ENCODE results near the gene WDR1.

WDR1 gene

GRCh38 chr4:10116569-10117358 lies at the start of gene WDR1:
Gene WDR1, minus strand, starts transcription at chr4:10116799. Its CDS starts 133 bp downstream, at chr4:10116666.
- peak; percentile 73 to 90 for DNase-seq

- peak; percentile 11 to 38 for DNase-seq
Observed at GRCh38 chr4:10164877-10165283, 48.3 kb upstream of the WDR1 start.

GRCh38 chr4:10163296-10163695 lies 46.7 kb upstream of the WDR1 start:
- no peak for DNase-seq

GRCh38 chr4:10162341-10163000 lies 45.9 kb upstream of the WDR1 start:
- DNase-seq: no peak

- no peak for DNase-seq
Observed at GRCh38 chr4:10161840-10162239, 45.2 kb upstream of the WDR1 start.

GRCh38 chr4:10161146-10161545 lies 44.5 kb upstream of the WDR1 start:
- DNase-seq: no peak

- peak; percentile 10 to 37 for DNase-seq
Observed at GRCh38 chr4:10160281-10160856, 43.8 kb upstream of the WDR1 start.

- DNase-seq: no peak
Observed at GRCh38 chr4:10159671-10160070, 43.1 kb upstream of the WDR1 start.

- DNase-seq: no peak
Observed at GRCh38 chr4:10158333-10158942, 41.8 kb upstream of the WDR1 start.

- DNase-seq: peak; percentile 40 to 77
Observed at GRCh38 chr4:10157478-10158332, 41.1 kb upstream of the WDR1 start.

GRCh38 chr4:10154241-10154640 lies 37.6 kb upstream of the WDR1 start:
- DNase-seq: no peak

GRCh38 chr4:10153161-10153560 lies 36.6 kb upstream of the WDR1 start:
- DNase-seq: no peak

- peak in 1 of 2 experiments; percentile 54 for DNase-seq
Observed at GRCh38 chr4:10151182-10151581, 34.6 kb upstream of the WDR1 start.

- DNase-seq: no peak
Observed at GRCh38 chr4:10144966-10145365, 28.4 kb upstream of the WDR1 start.

GRCh38 chr4:10144479-10144878 lies 27.9 kb upstream of the WDR1 start:
- DNase-seq: no peak

- no peak for DNase-seq
Observed at GRCh38 chr4:10143171-10143570, 26.6 kb upstream of the WDR1 start.

- DNase-seq: no peak
Observed at GRCh38 chr4:10140866-10141759, 24.5 kb upstream of the WDR1 start.

GRCh38 chr4:10139518-10139917 lies 22.9 kb upstream of the WDR1 start:
- no peak for DNase-seq

GRCh38 chr4:10135260-10135659 lies 18.7 kb upstream of the WDR1 start:
- no peak for DNase-seq

GRCh38 chr4:10134141-10134540 lies 17.5 kb upstream of the WDR1 start:
- no peak for DNase-seq

GRCh38 chr4:10131202-10131601 lies 14.6 kb upstream of the WDR1 start:
- no peak for DNase-seq
